Stimulated activated CD4-positive, alpha-beta T cell treated with anti-CD3 and anti-CD28 coated beads, Interleukin-2, amount 100 ng/mL, for 48 hours (primary cell): ENCODE data around the gene TMEM126B.
"Not testable (repeated sequence)": the region's sequence is repeated elsewhere in the genome, so short reads cannot be mapped to it uniquely, and the experiment has no call there.

ENCODE experiments used
- DNase-seq, 2 donors: peaks; one replicate each; pipeline ENCODE4 v3.0.0-alpha.2; 2020

Gene TMEM126B

DNA sequence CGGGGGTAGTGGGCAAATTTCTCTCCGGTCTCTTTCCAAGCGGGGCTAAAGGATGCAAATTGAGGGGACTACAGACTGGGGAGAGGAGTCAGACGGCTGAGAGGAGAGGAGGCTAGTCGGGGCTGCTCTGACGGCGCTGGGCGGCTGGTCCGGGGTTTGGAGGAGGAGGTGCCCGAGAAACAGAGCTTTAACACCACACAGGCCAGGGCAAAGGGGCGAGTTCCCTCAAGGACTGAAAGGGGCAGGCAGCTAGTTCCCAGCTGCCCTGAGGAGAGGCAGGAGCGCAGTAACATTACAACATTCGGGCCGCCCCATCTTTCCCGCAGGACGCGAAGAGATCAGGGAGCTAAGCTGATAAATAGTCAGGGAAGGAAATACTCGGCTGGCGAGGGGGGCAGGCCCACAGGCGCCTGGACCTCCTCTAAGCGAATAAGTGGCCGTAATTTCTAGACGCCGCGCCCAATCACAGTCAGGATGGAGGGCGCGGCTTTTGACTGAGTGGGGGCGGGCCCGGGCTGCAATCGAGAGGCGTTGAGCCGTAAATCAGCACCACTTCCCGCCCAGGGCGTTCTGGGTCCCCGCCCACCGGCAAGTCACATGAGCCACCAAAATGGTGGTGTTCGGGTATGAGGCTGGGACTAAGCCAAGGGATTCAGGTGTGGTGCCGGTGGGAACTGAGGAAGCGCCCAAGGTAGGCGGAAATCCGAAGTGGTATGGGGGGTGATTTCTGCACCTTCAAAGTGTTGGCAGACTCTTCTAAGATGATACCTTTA, at the start of gene TMEM126B:
Gene TMEM126B (plus strand): TSS at position 596 of the 773 bp plus-strand sequence. CDS start 15 bp downstream, at position 611.
- DNase-seq, result peak; percentile 92 to 94

DNA sequence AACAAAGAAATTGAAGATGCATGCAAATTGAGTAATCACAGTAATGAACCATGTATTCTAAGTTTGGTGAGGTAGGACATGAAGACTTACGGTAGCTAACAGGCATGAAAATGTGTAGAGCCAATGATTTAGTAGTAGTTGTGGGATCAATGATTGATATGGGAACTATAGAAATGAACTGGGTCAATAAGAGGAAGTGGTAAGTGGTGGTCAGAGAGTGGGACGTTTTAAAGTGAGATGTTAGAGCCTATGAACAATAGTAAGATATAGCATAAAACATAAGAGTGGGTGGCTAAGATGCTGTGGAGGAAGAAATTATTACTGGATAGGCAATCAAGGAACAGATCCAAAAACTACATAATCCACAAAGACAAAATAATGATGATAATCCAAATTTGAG, 46.3 kb upstream of the TMEM126B start:
- DNase-seq, result no peak

GRCh38 chr11:85589373-85589772, 39.0 kb upstream of the TMEM126B start:
- DNase-seq, result no peak

DNA sequence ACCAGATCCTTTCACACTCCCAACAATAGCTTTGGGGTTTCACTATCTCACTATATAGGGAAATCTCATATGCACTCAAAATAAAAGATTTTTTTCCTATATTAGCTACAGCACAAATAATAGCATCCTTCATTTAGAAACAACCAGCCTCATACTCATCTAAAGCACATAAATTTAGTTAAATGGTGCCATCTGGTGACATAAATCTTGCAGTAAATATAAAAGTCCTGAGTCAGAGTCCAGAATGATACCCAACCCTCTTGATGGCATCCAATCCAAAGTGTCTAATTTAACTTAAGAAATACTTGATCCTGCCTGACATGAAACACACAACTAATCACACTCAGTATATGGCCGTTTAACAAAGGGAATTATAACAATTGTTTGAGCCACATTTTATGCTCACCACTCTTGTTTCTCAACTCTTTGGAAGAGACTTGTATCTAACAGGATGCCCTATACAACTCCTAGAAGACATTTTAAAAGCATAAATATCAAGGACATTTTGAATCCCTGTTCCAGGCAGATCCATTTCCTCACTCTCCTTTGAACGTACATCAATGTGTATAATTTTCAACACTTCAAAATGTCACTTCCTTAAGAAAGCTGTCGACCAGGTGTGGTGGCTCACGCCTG, 37.4 kb upstream of the TMEM126B start:
- no peak for DNase-seq

GRCh38 chr11:85595285-85595884, 33.0 kb upstream of the TMEM126B start:
- DNase-seq, result no peak

- no peak for DNase-seq
Observed at GRCh38 chr11:85596886-85597285, 31.5 kb upstream of the TMEM126B start.

- no peak for DNase-seq
Observed at GRCh38 chr11:85599083-85599482, 29.3 kb upstream of the TMEM126B start.

DNA sequence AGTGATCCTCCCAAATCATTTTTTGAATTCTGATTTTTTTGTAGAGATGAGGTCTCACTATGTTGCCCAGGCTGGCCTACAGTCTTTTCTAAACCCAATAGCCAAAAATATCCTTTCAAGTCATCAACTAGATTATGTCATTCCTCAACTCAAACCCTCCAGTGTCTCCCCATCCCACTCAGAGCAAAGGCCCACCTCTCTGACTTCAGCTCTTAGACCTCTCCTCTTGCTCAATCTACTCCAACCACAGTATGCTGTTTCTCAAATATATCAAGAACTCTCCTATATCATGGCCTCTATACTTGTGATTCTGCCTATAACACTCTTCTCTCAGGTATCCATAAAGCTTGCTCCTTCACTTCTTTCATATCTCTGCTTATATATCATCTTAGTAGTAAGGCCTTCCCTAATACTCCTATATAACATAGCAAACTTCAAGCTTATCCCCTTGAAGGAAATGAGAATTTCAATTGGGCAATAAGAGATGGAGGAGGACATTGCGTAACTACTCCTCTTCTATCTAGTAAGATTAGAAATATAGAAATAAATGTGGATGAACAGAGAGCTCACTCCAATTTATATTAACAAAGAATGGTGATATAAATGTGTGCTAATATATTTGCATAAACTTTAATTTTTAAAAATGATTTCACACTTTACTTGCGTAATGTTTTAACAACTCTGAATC, 25.7 kb upstream of the TMEM126B start:
- no peak for DNase-seq

DNA sequence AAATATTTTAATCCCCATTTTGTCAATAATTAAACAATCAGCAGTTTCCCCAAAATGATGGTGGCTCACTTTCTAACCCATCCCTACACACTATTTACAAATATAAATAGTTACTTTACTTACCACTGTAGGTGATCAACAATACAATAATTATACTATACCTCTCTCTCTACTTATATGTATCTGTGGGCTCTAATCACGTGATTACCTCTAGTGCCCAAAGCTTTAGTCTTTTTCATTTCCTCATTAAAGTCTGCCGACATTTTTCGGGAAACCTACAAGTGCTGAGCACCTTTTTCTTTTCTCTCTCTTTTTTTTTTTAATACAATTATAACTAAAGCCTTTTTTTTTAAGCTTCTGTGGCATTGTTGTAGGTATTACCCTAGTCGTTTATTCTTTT, 25.2 kb upstream of the TMEM126B start:
- no peak for DNase-seq

DNA sequence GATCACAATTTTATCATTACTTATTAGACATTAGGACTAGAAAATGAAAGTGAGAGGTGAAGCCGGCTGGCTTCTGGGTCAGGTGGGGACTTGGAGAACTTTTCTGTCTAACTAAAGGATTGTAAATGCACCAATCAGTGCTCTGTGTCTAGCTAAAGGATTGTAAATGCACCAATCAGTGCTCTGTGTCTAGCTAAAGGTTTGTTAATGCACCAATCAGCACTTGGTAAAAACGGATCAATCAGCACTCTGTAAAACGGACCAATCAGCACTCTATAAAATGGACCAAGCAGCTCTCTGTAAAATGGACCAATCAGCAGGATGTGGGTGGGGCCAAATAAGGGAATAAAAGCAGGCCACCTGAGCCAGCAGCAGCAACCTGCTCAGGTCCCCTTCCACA, 22.2 kb upstream of the TMEM126B start:
- DNase-seq, result not testable (repeated sequence)

- not testable (repeated sequence) for DNase-seq
Observed at GRCh38 chr11:85608621-85609020, 19.8 kb upstream of the TMEM126B start.

GRCh38 chr11:85609286-85609685, 19.1 kb upstream of the TMEM126B start:
- DNase-seq, result not testable (repeated sequence)

GRCh38 chr11:85611643-85612042, 16.8 kb upstream of the TMEM126B start:
- DNase-seq, result not testable (repeated sequence)

- no peak for DNase-seq
Observed at GRCh38 chr11:85619499-85619898, 8.9 kb upstream of the TMEM126B start.

DNA sequence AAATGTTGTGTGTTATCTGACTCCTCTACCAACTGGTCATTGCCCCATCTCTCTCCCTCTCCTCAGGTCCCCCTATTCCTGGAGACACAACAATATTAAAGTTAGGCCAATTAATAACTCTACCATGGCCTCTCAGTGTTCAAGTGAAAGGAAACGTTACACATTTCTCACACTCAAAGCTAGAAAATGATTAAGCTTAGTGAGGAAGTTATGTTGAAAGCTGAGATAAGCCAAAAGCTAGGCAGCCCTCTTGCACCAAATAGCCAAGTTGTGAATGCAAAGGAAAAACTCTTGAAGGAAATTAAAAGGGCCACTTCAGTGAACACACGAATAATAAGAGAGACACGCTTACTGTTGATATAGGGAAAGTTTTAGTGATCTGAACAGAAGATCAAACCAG, 8.1 kb upstream of the TMEM126B start:
- DNase-seq, result no peak

GRCh38 chr11:85626496-85626895, 1.9 kb upstream of the TMEM126B start:
- DNase-seq, result no peak

GRCh38 chr11:85627332-85627997, 928 bp upstream of the TMEM126B start, which contains the start of gene DLG2:
DLG2 (minus strand) TSS chr11:85627344.
- no peak for DNase-seq

DNA sequence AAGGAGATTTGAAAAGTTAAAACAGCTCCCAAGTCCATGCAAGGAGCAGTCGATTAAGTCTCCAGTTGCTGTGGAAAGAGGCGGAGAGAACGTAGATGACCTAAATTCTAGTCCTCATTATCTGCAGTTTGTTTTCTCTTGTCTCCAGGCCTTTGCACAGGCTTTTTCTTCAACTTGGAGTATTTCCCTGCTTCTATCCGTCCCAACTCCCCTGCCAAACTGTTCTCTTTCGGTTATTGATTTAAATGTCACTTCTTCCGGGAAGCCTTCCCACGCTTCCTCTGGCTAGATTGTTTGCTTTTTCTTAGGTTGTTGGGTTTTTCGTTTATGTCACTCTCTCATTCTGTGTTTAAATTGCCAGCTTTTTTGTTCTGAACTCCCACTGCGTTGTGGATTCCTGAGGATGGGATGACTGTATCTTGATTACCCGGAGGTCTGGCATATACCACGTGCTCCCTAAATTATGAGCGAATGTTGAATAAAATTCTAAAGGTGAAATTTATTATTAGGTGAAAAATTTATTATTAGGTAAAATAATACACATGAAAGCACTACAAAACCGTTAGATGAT, 463 bp downstream of the TMEM126B start:
- DNase-seq, result peak in 1 of 2 donors; percentile 23

DNA sequence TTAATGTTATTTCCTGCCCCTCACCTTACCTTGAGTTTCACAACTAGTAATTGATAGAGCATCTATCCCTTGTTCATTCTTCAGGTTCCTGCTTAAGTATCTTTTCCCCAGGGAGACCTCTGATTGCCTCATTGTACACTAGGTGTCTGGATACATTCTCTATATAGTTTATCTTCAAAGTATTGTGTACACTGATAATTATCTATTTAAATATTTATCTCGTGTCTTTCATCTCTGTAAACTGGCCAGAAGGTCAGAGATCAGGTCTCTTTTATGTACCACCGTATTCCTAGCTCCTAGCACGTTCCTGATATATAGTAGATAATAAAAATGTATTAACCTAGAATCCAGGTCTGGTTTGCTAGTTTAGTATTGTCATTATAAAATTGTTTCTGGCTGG, 6.4 kb downstream of the TMEM126B start:
- DNase-seq, result no peak

DNA sequence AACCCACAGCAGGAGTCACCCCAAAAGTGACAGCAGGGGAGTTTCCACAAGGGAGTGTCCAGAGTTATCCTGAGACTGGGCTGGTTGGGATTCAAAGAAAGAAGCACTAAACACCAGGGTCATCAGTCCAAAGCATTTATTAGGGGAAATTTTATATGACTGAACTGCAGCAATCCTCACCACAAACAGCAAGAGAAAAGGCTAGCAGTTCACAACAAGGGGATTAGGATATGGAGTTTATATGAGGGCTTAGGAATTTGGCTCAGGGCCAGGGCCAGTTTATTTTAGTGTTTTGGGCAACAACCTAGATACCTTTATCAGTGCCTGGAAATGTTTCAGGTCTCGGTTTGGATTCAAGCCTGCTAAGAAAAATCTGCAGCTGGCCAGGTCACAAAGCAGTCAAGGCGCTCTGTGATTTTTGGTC, 14.8 kb downstream of the TMEM126B start:
- no peak for DNase-seq

- no peak for DNase-seq
Observed at GRCh38 chr11:85647078-85647477, 18.7 kb downstream of the TMEM126B start.

DNA sequence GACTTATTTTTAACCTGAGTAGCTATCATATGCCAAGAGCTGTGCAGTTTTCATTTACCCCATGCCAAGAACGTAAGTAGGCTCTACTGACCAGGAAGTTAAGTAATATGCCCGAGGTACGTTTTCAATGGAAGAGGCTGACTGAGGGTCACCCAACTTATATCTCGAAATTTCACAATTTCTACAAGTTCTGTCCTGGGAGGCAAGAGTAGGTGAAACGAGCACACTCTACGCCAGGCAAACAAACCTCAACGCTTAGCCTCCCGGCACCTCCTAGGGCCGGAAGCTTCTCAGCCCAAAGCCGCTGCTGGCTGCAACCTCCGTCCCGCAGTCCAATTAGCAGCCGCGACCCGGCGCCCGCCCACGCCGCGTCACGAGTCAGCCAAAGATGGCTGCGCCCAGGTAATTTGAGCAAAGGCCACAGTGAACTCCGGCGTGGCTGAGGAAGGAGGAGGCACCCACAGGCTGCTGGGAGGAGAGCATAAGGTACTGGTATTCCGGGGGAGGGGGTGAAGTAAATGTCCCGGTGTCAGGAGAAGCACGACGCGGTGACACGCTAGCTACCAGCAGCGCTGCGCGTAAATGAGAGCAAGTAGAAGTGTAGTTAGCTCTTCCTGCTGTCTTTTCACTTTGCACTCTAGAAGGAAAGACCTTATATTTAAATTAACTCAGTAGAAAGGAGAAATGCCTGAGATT, 19.4 kb downstream of the TMEM126B start, which contains the start of gene TMEM126A:
Gene TMEM126A (plus strand): TSS at position 364 of the 696 bp plus-strand sequence. CDS start 2,289 bp downstream, outside the sequence.
- peak; percentile 88 to 90 for DNase-seq
